Epidermal melanocyte (primary cell): ENCODE results near the gene PCDHGA3.
A peak's percentile ranks its signal among the peaks of the same experiment; 100 is the strongest.
"Not testable (repeated sequence)": the region's sequence is repeated elsewhere in the genome, so short reads cannot be mapped to it uniquely, and the experiment has no call there.

Source experiments
- DNase-seq: peaks from one replicate; pipeline ENCODE4 v3.0.0; 2011; ENCODE audit warnings: low spot score; ENCODE audit not compliant: insufficient read length

Gene PCDHGA3

DNA sequence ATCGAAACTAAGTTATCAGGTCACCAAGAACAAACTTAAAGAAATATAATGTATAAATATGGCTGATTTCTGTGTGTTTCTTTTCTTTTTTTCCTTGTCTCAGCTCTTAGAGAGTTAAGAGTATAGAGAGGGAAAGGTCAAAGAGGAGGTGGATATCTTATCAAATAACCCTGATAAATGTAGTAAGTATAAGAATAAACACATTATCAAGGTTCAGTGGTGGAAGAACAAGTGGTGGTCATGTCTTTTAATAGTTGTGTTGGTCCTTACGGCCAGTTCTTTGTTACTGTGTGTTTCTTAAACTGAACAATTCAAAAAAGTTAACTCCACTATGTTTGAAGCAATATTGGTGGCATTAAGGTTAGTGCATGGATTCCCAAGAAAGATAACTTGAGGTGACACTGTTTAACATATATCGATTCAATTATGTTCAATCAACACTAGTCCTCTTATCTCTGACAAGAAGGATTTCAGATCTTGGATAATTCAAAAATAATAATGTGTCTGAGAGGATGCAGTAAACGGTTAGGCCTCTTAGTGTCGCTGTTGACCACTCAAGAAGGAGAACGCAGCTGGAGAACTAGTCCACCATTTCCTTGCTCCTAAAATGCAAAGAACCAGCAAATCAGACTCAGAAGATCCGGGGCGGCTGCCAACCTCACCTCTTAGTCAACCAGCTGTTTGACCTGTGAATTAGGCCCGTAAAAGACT is at the start of gene PCDHGA3:
Gene PCDHGA3, plus strand, starts transcription at position 588 of the 711 bp plus-strand sequence. CDS start 205 bp downstream, outside the sequence.
- DNase-seq: no peak

DNA sequence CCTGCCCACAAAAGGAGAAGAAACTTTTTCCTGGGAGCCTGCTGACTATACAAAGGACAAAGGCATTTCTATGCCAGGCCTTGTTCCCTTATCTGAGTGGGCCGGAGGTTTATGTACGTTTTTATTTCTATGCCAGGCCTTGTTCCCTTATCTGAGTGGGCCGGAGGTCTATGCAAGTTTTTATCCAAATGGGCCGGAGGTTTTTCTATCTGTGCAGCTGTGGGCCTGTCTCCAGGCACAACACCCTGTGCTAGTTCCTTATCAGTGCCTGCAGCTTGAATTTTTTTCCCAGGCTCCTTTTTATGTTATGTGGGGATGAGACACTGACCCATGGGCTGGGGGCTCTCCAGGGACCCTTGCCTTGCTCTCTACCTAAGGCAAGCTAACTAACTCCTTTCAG is 45.3 kb upstream of the PCDHGA3 start:
- DNase-seq: no peak

DNA sequence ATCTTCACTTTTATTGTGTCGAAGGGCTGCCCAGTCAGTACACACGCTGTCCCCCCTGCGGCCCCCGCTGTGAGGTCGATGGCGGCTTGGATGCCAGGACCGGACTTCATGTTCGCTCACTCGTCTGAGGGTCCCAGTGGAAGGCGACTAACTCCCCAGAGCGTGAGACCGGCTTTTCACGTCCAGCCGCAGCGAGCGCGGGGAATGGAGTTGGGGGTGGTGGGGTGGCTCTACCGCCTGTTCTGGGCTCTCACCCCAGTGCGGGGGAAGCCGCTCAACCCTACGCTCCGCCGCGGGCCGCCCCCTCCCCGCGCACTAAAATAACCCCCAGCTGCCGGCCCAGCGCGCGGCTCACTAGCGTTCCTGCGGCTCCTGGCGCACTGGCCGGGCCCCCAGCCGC is 39.9 kb upstream of the PCDHGA3 start, which contains the start of gene SLC25A2:
Gene SLC25A2, minus strand, starts transcription at position 294 of the 400 bp plus-strand sequence. Its CDS starts 184 bp downstream, at position 110.
- DNase-seq: no peak

DNA sequence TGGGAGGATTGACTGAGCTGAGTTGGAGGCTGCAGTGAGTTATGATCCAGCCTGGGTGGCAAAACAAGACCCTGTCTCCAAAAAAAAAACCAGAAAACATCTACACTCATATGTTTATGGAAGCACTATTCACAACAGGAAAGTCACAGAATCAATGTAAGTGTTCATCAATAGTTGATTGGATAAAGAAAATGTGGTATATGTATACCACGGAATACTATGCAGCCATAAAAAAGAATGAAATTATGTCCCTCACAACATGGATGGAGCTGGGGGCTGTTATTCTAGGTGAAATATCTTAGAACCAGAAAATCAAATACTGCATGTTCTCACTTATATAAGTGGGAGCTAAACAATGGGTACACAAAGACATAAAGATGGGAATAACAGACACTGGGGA is 37.0 kb upstream of the PCDHGA3 start:
- DNase-seq: no peak

DNA sequence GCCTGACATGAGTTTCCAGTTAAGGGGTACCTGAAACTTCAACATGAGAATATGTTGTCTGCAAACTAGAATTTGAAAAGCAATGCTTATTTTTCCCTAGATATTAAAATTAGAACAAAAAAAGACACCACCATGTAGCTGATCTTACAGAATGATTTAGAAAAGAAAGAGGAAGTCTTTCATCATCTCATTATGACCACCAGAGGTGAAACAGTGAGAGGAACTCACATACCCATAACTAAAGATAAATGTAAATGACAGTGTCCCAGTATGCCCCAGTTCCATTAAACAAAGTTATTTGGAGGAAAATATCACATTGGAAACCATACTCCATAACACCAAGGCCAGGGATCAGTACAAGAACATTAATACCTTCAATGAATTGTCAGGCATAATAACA is 29.9 kb upstream of the PCDHGA3 start:
- no peak for DNase-seq

DNA sequence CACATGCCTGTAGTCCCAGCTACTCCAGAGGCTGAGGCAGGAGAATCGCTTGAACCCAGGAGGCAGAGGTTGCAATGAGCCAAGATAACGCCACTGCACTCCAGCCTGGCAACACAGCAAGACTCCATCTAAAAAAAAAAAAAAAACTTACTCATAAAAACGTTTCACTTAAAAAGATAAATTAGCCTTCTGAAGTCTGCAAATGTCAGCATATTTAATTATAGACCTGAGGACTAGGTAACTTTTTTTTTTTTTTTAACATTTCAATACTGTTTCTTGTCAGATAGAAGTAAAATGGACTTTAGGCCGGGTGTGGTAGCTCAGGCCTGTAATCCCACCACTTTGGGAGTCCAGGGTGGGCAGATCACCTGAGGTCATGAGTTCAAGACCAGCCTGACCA is 26.7 kb upstream of the PCDHGA3 start:
- DNase-seq: not testable (repeated sequence)

DNA sequence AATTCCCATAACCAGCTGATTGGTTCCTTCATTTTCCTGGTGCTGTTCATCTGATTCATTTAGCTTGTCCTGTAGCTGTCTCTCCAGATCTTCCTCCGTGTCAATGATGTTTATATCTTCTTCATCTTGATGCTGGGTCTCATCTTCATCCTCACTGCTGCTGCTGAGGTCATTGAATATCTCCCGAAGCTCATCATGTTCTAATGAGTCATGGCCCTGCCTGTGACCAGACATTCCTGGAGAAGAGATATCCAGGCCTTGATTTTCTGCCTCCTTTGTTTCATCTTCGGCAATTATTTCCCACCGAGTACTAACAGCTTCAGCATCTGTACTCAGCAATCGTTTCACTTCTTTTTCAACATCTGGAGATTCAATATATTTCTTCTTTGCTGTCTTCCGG is 24.4 kb upstream of the PCDHGA3 start:
- no peak for DNase-seq

DNA sequence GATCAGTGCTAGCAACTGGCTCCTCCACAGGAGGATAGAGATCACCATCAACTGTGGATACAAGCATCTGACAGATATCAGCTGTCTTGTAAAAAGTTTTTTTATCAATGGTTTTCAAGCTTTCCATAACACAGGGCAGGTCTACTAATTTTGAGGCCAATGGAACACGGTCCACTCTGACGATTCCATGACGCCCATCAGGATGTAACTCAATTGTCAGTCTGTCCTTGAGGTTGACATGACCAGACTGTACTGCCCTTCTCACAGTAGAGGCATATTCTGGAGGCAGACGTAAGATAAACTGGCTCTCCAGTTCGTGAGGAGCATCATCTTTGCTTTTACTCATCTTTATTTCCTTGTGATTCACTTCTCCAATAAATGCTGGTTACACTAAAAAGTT is 23.9 kb upstream of the PCDHGA3 start:
- no peak for DNase-seq

DNA sequence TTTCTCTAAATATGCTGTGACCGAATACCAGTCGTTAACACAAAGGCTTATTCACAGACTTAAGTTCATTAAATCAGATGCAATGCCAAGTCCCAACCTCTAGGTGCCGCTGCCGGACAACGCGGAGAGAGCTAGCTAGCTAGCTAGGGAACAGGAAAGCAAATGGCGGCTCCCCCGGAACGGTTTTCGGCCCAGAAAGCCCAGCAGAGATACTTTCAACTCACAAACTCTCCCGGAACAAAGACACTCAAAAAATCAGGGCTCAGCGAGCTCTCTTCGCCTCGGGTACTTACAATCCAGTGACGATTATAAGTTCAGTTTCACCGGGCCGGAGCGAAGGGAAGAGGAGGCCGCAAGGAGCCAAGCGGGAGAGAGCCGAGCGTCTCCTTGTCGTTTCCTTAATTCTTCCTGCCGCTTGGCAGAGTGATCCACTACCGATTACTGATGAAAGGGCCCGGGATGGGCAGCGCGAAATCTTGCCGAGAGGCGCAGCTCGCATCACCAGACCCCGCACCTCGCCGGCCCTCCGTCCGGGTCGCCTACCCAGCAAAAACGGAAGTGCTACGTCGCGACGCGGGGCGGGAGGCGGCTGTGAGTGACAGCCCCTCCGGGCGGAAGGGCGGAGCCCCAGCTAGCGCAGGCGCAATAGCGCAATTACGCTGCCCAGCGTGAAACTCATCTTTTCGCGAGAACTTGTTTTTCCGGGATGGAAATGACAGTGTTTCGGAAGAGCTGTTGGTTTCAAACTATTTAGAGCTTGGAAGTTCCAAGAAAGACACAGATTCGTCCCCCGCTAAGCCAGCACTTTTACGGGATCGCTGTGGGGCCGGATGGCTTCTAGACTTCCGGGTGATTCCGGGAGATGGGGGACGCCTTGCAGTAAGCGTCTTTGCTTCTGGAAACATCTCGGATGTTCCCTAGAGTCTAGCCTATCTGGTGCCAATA is 23.1 kb upstream of the PCDHGA3 start, which contains the start of gene TAF7:
Gene TAF7, minus strand, starts transcription at position 560 of the 945 bp plus-strand sequence. CDS start 740 bp downstream, outside the sequence.
- peak; percentile 80 for DNase-seq

DNA sequence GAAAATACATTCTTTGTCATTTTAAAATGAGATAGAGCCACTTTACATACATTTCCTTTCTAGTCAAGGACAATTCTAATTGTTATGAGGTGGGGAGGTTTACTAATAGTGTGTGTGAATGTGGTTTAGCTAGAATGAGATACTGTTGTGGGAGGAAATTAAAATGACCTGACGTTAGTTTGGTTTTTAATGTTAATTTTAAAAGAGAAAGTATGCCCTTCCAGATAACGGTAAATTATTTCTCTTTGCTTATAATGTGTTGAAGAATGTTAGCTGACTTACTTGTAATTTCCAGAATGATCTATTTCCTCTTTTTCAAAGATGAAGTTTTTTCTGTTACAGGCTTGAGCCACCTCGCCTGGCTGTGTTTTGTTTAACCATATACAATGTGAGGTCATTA is 21.4 kb upstream of the PCDHGA3 start:
- DNase-seq: no peak

DNA sequence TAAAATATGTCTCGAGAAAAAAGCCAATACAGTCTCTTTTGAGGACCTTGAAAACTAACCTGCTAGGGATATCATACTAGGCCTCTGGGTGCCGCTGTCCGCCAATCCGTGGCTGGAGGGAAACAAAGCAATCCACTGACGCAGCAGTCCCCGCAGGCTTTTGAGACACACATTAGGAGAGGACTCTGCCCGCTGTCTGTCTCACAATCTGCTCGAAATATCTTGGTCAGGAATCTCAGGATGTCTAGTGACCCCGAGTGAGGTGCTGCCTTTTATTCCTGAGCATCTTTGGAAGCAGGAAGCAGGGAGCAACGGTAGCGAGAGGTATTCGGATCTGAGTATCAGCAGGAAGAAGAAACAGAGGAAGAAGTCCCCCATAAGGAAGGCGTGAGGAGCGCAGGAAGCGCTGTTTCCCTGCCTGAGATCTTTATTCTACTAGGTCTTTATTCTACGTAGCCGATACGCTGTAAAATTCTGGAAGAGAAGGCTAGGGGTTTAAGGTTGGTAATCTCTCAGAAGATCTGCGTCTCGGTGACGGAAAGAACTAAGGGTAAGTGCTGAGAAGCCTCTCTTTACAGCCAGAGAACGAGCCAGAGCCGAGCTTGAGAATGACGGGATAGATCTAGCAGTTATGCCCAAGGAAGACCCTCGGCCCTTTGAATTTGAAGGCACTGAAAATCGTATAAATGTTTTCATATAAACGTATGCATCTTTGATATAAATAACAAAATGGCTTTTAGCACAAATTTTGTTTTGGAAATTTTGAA is 17.4 kb upstream of the PCDHGA3 start:
- no peak for DNase-seq

DNA sequence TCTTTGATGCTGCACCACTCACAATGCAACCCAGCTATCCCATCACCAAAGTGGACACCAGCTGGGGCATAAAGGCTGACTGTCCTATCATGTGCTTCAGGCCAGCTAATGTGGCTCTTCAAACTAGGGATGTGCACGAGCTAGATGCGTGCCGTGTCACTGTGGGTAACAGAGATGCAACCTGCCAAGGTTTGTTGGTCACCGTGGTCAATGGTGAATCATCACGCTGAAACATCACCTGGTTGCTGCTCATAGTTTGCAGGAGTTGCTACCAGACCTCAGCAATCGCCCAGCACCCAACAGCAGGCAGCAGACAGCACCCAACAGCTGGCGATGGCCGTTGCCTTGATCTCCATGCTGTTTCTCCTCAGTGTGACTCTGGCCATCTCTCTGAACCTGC is 15.4 kb upstream of the PCDHGA3 start:
- DNase-seq: no peak

DNA sequence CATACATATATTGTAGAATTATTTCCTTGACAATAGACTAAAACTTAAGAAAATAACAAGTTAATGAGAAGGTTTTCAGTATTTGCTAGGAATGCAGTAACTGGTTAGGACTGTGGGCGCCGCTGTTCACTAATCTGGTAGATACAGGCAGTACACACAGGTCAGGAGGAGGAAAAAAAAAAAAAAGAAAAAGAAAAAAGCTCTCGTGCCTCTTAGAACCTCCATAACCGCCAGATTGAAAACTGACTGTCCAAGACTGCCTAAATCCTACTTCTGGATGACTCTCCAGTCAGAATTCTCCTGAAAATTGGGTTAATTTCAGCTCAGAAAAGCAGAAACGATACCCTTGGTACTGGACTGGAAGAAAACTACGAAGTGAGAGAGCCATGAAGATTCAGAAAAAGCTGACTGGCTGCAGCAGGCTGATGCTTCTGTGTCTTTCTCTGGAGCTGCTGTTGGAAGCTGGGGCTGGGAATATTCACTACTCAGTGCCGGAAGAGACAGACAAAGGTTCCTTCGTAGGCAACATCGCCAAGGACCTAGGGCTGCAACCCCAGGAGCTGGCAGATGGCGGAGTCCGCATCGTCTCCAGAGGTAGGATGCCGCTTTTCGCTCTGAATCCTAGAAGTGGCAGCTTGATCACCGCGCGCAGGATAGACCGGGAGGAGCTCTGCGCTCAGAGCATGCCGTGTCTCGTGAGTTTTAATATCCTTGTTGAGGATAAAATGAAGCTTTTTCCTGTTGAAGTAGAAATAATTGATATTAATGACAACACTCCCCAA is 13.1 kb upstream of the PCDHGA3 start, which contains the start of gene PCDHGA1:
Gene PCDHGA1, plus strand, starts transcription at position 216 of the 782 bp plus-strand sequence.
- DNase-seq: no peak

DNA sequence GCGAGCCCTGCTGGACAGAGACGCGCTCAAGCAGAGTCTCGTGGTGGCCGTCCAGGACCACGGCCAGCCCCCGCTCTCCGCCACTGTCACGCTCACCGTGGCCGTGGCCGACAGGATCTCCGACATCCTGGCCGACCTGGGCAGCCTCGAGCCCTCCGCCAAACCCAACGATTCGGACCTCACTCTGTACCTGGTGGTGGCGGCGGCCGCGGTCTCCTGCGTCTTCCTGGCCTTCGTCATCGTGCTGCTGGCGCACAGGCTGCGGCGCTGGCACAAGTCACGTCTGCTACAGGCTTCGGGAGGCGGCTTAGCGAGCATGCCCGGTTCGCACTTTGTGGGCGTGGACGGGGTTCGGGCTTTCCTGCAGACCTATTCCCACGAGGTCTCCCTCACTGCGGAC is 11.1 kb upstream of the PCDHGA3 start:
- not testable (repeated sequence) for DNase-seq

DNA sequence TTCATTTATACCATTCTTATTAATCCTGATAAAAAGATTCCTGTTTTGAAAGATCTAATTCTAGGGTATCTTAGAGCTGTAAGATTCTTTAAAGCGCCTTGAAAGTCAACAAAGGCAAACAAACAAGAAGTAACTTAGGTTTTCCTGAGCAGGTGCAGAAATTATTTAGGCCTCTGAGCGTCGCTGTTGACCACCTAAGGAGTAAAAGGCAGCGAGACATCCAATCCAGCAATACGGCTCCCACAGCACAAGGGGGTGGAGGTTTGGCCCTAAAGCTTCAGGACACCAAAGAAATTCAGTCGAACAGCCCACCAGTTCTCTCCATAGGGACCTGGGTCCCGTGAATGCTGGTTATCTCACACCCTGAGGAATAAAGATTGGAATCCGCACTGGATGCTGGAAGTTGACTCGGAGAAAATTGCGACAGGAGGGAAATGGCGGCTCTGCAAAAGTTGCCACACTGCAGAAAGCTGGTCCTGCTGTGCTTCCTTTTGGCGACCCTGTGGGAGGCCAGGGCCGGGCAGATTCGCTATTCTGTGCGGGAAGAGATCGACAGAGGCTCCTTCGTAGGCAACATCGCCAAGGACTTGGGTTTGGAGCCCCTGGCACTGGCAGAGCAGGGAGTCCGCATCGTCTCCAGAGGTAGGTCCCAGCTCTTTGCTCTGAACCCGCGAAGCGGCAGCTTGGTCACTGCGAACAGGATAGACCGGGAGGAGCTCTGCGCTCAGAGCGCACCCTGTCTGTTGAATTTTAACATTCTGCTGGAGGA is 4.9 kb upstream of the PCDHGA3 start, which contains the start of gene PCDHGA2:
Gene PCDHGA2, plus strand, starts transcription at position 223 of the 769 bp plus-strand sequence.
- DNase-seq: no peak

DNA sequence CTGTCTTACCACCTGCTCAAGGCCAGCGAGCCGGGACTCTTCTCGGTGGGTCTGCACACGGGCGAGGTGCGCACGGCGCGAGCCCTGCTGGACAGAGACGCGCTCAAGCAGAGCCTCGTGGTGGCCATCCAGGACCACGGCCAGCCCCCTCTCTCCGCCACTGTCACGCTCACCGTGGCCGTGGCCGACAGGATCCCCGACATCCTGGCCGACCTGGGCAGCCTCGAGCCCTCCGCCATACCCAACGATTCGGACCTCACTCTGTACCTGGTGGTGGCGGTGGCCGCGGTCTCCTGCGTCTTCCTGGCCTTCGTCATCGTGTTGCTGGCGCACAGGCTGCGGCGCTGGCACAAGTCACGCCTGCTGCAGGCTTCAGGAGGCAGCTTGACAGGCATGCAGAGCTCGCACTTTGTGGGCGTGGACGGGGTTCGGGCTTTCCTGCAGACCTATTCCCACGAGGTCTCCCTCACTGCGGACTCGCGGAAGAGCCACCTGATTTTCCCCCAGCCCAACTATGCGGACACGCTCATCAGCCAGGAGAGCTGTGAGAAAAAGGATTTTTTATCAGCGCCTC is 2.8 kb upstream of the PCDHGA3 start:
- DNase-seq: not testable (repeated sequence)

DNA sequence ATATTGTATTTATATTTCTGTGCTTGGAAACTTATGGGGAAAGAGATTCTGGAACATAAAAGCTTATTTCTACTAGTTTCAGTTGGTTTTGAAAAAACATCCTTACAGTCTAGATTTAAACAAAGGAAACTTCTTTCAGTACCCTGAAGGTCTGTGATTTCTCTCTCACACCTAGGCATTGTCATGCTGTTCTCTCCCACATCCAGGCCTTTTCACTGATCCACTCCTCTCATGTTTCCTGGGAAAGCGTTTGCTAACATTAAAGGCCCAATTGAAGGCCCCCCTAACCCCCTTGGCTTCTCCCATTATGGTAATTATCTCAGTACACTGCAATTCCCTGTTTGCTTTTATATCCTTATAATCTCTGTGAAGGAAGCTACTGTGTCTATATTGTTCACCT is 856 bp upstream of the PCDHGA3 start:
- DNase-seq: no peak

DNA sequence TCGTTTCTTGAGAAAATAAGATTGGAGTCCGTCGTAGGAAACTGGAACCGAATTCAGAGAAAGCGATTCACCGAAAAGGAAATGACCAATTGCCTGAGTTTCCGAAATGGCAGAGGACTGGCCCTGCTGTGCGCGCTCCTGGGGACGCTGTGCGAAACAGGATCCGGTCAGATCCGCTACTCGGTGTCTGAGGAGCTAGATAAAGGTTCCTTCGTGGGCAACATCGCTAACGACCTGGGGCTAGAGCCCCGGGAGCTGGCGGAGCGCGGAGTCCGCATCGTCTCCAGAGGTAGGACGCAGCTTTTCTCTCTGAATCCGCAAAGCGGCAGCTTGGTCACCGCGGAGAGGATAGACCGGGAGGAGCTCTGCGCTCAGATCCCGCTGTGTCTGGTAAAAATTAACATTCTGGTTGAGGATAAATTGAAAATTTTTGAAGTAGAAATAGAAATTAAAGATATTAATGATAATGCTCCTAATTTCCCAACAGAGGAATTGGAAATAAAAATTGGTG is 379 bp downstream of the PCDHGA3 start:
- DNase-seq: no peak

DNA sequence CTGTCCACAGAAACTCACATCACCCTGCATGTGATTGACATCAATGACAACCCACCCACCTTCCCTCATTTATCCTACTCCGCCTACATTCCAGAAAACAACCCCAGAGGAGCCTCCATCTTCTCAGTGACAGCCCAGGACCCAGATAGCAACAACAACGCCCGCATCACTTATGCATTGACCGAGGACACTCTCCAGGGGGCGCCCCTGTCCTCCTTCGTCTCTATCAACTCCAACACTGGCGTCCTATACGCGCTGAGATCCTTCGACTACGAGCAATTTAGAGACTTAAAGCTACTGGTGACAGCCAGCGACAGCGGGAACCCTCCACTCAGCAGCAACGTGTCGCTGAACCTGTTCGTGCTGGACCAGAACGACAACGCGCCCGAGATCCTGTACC is 1.7 kb downstream of the PCDHGA3 start:
- no peak for DNase-seq
